ENCODE data around the gene C21orf58. TPM values are rescaled to one million over a fixed set of nuclear protein-coding genes. Genes with fewer than 3 reads are reported as not detected.

The C21orf58 gene
- polyA plus RNA-seq, 1 of the 3 experiments (the other 2 are of a cell fraction), result 9.7 TPM

GRCh38 chr21:46291561-46291960, 32.1 kb downstream of the C21orf58 start:
- no peak overlapping the region for H3K4me3 ChIP-seq (ENCODE audit: low read depth in 2 of 2, low read length in 1 of 2)
- H3K9me2 ChIP-seq, result no peaks in the 10 kb centered on the region
- peaks cover 11 to 14% of the 10 kb centered on the region in 2 experiments; a peak in 3 of 4 replicates for H3K4me1 ChIP-seq (ENCODE audit: control insufficient read depth in 1 of 2, insufficient read depth in 2 of 2, low read depth in 1 of 2, low read length in 1 of 2)
- H3K9ac ChIP-seq, result no peak overlapping the region
- DNase-seq, result no peak
- CTCF ChIA-PET, result no interaction called here
- H2AFZ ChIP-seq (ENCODE audit: low read depth), result no peak overlapping the region
- H3K36me3 ChIP-seq (replicated peaks in 1 of 2; ENCODE audit: control insufficient read depth in 1 of 2, insufficient read depth in 2 of 2, low read length in 1 of 2), result peaks cover 8 to 10% of the 10 kb centered on the region in 2 experiments
- no peak overlapping the region for H3K27ac ChIP-seq (ENCODE audit: low read depth in 2 of 2, low read length in 1 of 2)
- no peaks in the 10 kb centered on the region for H3K9me3 ChIP-seq
- POLR2A ChIA-PET, result no interaction called here
- H3F3A ChIP-seq (replicated peaks; ENCODE audit: insufficient read depth), result peaks cover 4% of the 10 kb centered on the region
- H3K79me2 ChIP-seq (ENCODE audit: insufficient read depth), result peaks cover 29% of the 10 kb centered on the region
- no peaks in the 10 kb centered on the region for H4K20me1 ChIP-seq (ENCODE audit: insufficient read depth)
- no peak overlapping the region for H3K4me2 ChIP-seq
- TF ChIP-seq POLR2AphosphoS5 (IDR thresholded peaks at IDR 0.05; ENCODE audit: low read depth, low read length) (no peak), CTCF (IDR thresholded peaks at IDR 0.05) (no peak), NRF1 (IDR thresholded peaks at IDR 0.05; ENCODE audit: low read depth, low read length) (no peak), SMC3 (IDR thresholded peaks at IDR 0.05; ENCODE audit: low read depth, low read length) (no peak), USF2 (IDR thresholded peaks at IDR 0.05; ENCODE audit: borderline replicate concordance, low read depth, low read length) (no peak), IRF3 (IDR thresholded peaks at IDR 0.05; ENCODE audit: low read depth, low read length) (no peak), JUND (IDR thresholded peaks at IDR 0.05) (no peak), PBX3 (IDR thresholded peaks at IDR 0.05) (no peak), NFIC (IDR thresholded peaks at IDR 0.05; ENCODE audit: borderline replicate concordance) (no peak), MXI1 (IDR thresholded peaks at IDR 0.05; ENCODE audit: low read depth, low read length) (no peak), USF1 (IDR thresholded peaks at IDR 0.05; ENCODE audit: borderline replicate concordance, low read depth) (no peak), TCF12 (IDR thresholded peaks at IDR 0.05) (no peak)
- H3K27me3 ChIP-seq (ENCODE audit: insufficient read depth), result no peaks in the 10 kb centered on the region
- 96% methylated on average over 2 of the region's 2 CpGs for WGBS (ENCODE audit: low lambda C conversion rate)
